SW480 (cell line): ENCODE data around the gene GALNT18.

Experiments
- DNase-seq: peaks from one replicate; pipeline ENCODE4 v3.0.0-alpha.2; 2016; ENCODE audit warnings: low spot score

The GALNT18 gene

GRCh38 chr11:11621573-11622339 is at the start of gene GALNT18:
Gene GALNT18, minus strand, starts transcription at chr11:11622005.
- peak; percentile 94 for DNase-seq

- DNase-seq: no peak
Measured at GRCh38 chr11:11670574-11670973, 48.8 kb upstream of the GALNT18 start.

- peak; percentile 7 for DNase-seq
Measured at GRCh38 chr11:11669233-11669846, 47.5 kb upstream of the GALNT18 start.

GRCh38 chr11:11668781-11669180 is 47.0 kb upstream of the GALNT18 start:
- no peak for DNase-seq

- no peak for DNase-seq
Measured at GRCh38 chr11:11668274-11668673, 46.5 kb upstream of the GALNT18 start.

- no peak for DNase-seq
Measured at GRCh38 chr11:11667056-11667455, 45.3 kb upstream of the GALNT18 start.

- no peak for DNase-seq
Measured at GRCh38 chr11:11665407-11665806, 43.6 kb upstream of the GALNT18 start.

- no peak for DNase-seq
Measured at GRCh38 chr11:11663907-11664306, 42.1 kb upstream of the GALNT18 start.

- DNase-seq: no peak
Measured at GRCh38 chr11:11662578-11662977, 40.8 kb upstream of the GALNT18 start.

- no peak for DNase-seq
Measured at GRCh38 chr11:11661326-11662040, 39.7 kb upstream of the GALNT18 start.

GRCh38 chr11:11660363-11660740 is 38.5 kb upstream of the GALNT18 start:
- no peak for DNase-seq

GRCh38 chr11:11659567-11660362 is 38.0 kb upstream of the GALNT18 start:
- DNase-seq: peak; percentile 7

GRCh38 chr11:11657218-11657955 is 35.6 kb upstream of the GALNT18 start:
- DNase-seq: no peak

- DNase-seq: no peak
Measured at GRCh38 chr11:11641581-11641980, 19.8 kb upstream of the GALNT18 start.

- DNase-seq: no peak
Measured at GRCh38 chr11:11640996-11641395, 19.2 kb upstream of the GALNT18 start.

- no peak for DNase-seq
Measured at GRCh38 chr11:11640152-11640551, 18.3 kb upstream of the GALNT18 start.

GRCh38 chr11:11636671-11637070 is 14.9 kb upstream of the GALNT18 start:
- no peak for DNase-seq

GRCh38 chr11:11635443-11635842 is 13.6 kb upstream of the GALNT18 start:
- DNase-seq: no peak

- no peak for DNase-seq
Measured at GRCh38 chr11:11629368-11629767, 7.6 kb upstream of the GALNT18 start.

GRCh38 chr11:11628651-11629050 is 6.8 kb upstream of the GALNT18 start:
- no peak for DNase-seq

GRCh38 chr11:11626128-11626527 is 4.3 kb upstream of the GALNT18 start:
- DNase-seq: no peak

- no peak for DNase-seq
Measured at GRCh38 chr11:11624926-11625325, 3.1 kb upstream of the GALNT18 start.
